Body of pancreas (tissue), 4 donors: ENCODE results near the gene PHTF2. TPM values are rescaled to one million over a fixed set of nuclear protein-coding genes. Genes with fewer than 3 reads are reported as not detected.

ENCODE experiments used
- ATAC-seq: fragments of 150-250 bp; one replicate; pipeline ENCODE4 v1.9.1; 2016
- DNase-seq, 4 donors: peaks; one replicate each; pipeline ENCODE4 v3.0.0-alpha.2; 2019
- H3K27ac ChIP-seq, 4 donors: fragments of 200-600 bp; sonication (generic); 1 replicate in 3 of 4; 2 replicates in 1 of 4; pipeline versions ENCODE4 v1.5.1 to v1.6.1; 2016 to 2019; ENCODE audit warnings: mild to moderate bottlenecking in 1 of 4, mixed read lengths in 1 of 4, moderate library complexity in 1 of 4
- H3K27me3 ChIP-seq, 2 donors: fragments of 200-600 bp; sonication (generic); one replicate each; pipeline ENCODE4 v1.6.0; 2016; ENCODE audit warnings: mild to moderate bottlenecking in 1 of 2
- H3K36me3 ChIP-seq, 2 donors: fragments of 200-600 bp; sonication (generic); replicated peaks in 1 of 2; 2 replicates each; pipeline ENCODE4 v1.5.1; 2016; ENCODE audit warnings: low read depth in 2 of 2; ENCODE audit not compliant: insufficient read depth in 1 of 2
- H3K4me1 ChIP-seq: fragments of 200-600 bp; sonication (generic); one replicate; pipeline ENCODE4 v1.6.0; 2016
- H3K4me3 ChIP-seq, 2 donors: fragments of 200-600 bp; sonication (generic); 1 replicate in 1 of 2; 2 replicates in 1 of 2; pipeline ENCODE4 v1.5.1; 2016 to 2019
- H3K9me3 ChIP-seq, 3 donors: fragments of 200-600 bp; sonication (generic); 1 replicate in 2 of 3; 2 replicates in 1 of 3; pipeline ENCODE4 v1.5.1; 2016
- POLR2A ChIP-seq, 3 donors: fragments of 450-650 bp; IDR thresholded peaks; one replicate each; pipeline ENCODE4 v1.6.1; 2016; ENCODE audit warnings: antibody characterized with exemption in 3 of 3, mild to moderate bottlenecking in 2 of 3
- WGBS, 2 donors: methylation state at CpG; one replicate each; pipeline ENCODE4 v1.1.5; 2017; 5-methylcytosine and 5-hydroxymethylcytosine counted together
- intact Hi-C: fragments of 100-400 bp; cut with DNase I; formaldehyde crosslinking; loops from one replicate; pipeline ENCODE4 v1.15.1; 2023
- total RNA-seq, 2 donors: library from RNA; depleted of rRNA; stranded (reverse); fragments of >200 nt; gene quantifications; one replicate each; pipeline ENCODE4 v1.1.0, GENCODE V29; 2016
- TF ChIP-seq, protein P1 (sequence below), 7 experiments: fragments of 450-650 bp in 4 of 7; fragments of 200-600 bp in 3 of 7; sonication (generic) in 3 of 7; IDR thresholded peaks; one replicate each; pipeline ENCODE4 v1.5.1; 2016 to 2019; ENCODE audit warnings: antibody characterized with exemption in 7 of 7

PHTF2 gene
- total RNA-seq, 2 donors from 2014 or later: 7.9 to 9.6 TPM

DNA sequence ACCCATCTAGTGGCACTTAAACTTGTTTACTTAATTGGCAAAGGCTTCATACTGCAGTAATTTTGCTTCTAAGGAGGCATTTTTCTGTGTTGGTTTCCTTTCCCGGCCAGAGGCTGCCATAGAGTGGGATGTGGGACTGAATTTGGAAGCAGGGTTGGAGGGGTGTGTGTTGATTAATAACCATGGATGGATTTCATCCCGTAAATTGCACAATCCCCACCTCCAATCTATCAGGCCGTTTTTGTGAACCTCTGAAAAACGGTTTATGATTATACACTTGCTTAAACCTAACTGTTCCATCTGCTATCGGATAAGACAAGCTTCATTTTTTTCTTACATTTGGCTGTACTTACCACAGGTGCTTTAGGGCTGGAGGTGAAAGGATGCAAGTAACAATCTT is 1.6 kb upstream of the PHTF2 start:
- ATAC-seq: no peak

DNA sequence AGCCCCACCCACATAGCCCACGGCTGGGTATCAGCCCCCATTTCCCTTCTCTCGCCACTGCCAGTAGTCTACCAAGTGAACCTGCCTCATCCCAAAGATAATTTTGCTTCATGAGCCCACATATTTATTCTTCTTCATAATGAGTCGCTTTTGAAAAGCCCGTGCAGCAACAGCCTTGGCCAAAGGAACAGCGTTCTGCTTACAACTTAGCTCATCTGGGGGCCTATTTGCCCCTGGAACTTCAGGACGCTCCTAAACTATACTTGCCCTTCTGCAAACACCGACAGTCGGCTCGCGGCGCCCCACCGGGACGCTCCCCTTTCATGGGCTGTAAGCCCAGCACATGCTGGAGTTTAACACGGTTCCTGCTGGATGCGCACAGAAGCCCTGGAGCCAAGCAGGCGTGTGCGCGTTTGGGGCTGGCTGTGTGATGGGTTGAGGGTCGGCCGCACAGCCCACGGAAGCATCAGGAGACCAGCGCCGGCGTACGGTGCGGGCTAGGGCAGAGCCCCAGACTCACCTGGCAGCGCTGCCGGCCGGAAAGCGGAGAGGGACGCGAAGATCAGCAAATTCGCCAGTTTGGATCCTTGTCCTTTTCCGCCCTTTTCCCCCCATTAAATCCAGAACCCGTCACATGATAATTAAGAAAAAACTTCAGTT is 709 bp upstream of the PHTF2 start:
- H3K27ac ChIP-seq: peak overlapping the region; percentile 51 to 90 (median 82)
- peak; percentile 13 for ATAC-seq
- peak overlapping the region; percentile 25 to 98 for H3K4me3 ChIP-seq
- no peaks in the 10 kb centered on the region for H3K36me3 ChIP-seq
- H3K27me3 ChIP-seq: no peaks in the 10 kb centered on the region
- no peaks in the 10 kb centered on the region for H3K9me3 ChIP-seq
- peak in 1 of 4 donors; percentile 30 for DNase-seq
- intact Hi-C loops: no loop called here
- TF ChIP-seq, protein P1, sequence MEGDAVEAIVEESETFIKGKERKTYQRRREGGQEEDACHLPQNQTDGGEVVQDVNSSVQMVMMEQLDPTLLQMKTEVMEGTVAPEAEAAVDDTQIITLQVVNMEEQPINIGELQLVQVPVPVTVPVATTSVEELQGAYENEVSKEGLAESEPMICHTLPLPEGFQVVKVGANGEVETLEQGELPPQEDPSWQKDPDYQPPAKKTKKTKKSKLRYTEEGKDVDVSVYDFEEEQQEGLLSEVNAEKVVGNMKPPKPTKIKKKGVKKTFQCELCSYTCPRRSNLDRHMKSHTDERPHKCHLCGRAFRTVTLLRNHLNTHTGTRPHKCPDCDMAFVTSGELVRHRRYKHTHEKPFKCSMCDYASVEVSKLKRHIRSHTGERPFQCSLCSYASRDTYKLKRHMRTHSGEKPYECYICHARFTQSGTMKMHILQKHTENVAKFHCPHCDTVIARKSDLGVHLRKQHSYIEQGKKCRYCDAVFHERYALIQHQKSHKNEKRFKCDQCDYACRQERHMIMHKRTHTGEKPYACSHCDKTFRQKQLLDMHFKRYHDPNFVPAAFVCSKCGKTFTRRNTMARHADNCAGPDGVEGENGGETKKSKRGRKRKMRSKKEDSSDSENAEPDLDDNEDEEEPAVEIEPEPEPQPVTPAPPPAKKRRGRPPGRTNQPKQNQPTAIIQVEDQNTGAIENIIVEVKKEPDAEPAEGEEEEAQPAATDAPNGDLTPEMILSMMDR (IDR thresholded peaks at IDR 0.05): no peak
- TF ChIP-seq POLR2A (IDR thresholded peaks at IDR 0.05): no peak
- peaks cover 29% of the 10 kb centered on the region for H3K4me1 ChIP-seq
- 0 to 2% methylated on average over 13 to 35 of the region's 35 CpGs for WGBS, 2 donors

More for the DNA sequence above, 1.6 kb upstream of the PHTF2 start:
- Histone ChIP-seq H3K27ac (no peak overlapping the region), H3K9me3 (no peaks in the 10 kb centered on the region), H3K4me1 (peaks cover 35% of the 10 kb centered on the region), H3K36me3 (no peaks in the 10 kb centered on the region), H3K4me3 (no peak overlapping the region), H3K27me3 (no peaks in the 10 kb centered on the region)
- 22 to 26% methylated on average over 5 of the region's 5 CpGs for WGBS, 2 donors
- TF ChIP-seq POLR2A (IDR thresholded peaks at IDR 0.05): no peak
- TF ChIP-seq, protein P1 (IDR thresholded peaks at IDR 0.05): no peak
- intact Hi-C loops: no loop called here
- no peak for DNase-seq

- intact Hi-C loops: no loop called here
- 0 to 1% methylated on average over 22 to 43 of the region's 55 CpGs for WGBS, 2 donors
- Histone ChIP-seq H3K36me3 (no peaks in the 10 kb centered on the region), H3K9me3 (no peaks in the 10 kb centered on the region), H3K4me3 (peak overlapping the region; percentile 79 to 98), H3K27me3 (no peaks in the 10 kb centered on the region), H3K27ac (peak overlapping the region; percentile 48 to 90 (median 86)), H3K4me1 (peaks cover 25% of the 10 kb centered on the region)
- TF ChIP-seq, protein P1 (IDR thresholded peaks at IDR 0.05): no peak
- TF ChIP-seq POLR2A (IDR thresholded peaks at IDR 0.05): no peak
- DNase-seq: peak; percentile 26 to 46 (median 32)
- ATAC-seq: no peak
These were observed 748 bp downstream of the PHTF2 start for GRCh38 chr7:77799078-77799964.

DNA sequence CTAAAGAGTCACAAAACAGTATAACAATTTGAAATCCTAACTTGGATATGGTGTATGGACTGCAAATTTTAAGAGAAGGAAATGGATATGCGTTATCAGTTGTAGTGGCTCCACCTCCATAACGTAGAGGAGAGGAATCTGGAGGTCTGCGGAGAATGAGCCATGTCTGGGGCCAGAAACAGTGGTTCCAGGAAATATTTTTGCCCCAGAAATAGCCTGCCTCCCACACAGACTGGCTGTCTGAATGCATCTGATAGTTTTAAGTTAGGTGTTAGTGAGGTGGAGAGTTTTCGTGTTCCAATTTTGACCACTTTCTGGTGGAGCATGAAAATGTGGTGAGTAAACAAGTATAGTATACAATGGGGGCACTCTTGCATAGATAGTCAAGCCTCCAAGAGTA is 1.6 kb downstream of the PHTF2 start:
- H3K27ac ChIP-seq: no peak overlapping the region
- peaks cover 19% of the 10 kb centered on the region for H3K4me1 ChIP-seq
- intact Hi-C loops: no loop called here
- DNase-seq (no peak), ATAC-seq (no peak)
- H3K27me3 ChIP-seq: no peaks in the 10 kb centered on the region
- no peaks in the 10 kb centered on the region for H3K9me3 ChIP-seq
- H3K4me3 ChIP-seq: no peak overlapping the region
- no peaks in the 10 kb centered on the region for H3K36me3 ChIP-seq
- 35 to 45% methylated on average over 4 of the region's 4 CpGs for WGBS, 2 donors
- TF ChIP-seq POLR2A (IDR thresholded peaks at IDR 0.05): no peak
- TF ChIP-seq, protein P1 (IDR thresholded peaks at IDR 0.05): no peak
